Breast epithelium (tissue), 3 donors: ENCODE data around the gene MTHFD2L.

ENCODE experiments used
- POLR2A ChIP-seq: fragments of 450-650 bp; IDR thresholded peaks from one replicate; pipeline ENCODE4 v1.6.1; 2016; ENCODE audit warnings: antibody characterized with exemption, mild to moderate bottlenecking, moderate library complexity
- POLR2AphosphoS5 ChIP-seq, 3 donors: sonication (generic); formaldehyde crosslinking; IDR thresholded peaks; one replicate each; pipeline ENCODE4 v1.6.1; 2017; ENCODE audit warnings: antibody characterized with exemption in 3 of 3
- TF ChIP-seq, protein P1 (sequence below), 3 donors: fragments of 450-650 bp; IDR thresholded peaks; one replicate each; pipeline ENCODE4 v1.5.1; 2016 to 2017; ENCODE audit warnings: antibody characterized with exemption in 3 of 3, mild to moderate bottlenecking in 3 of 3, moderate library complexity in 3 of 3

DNA sequence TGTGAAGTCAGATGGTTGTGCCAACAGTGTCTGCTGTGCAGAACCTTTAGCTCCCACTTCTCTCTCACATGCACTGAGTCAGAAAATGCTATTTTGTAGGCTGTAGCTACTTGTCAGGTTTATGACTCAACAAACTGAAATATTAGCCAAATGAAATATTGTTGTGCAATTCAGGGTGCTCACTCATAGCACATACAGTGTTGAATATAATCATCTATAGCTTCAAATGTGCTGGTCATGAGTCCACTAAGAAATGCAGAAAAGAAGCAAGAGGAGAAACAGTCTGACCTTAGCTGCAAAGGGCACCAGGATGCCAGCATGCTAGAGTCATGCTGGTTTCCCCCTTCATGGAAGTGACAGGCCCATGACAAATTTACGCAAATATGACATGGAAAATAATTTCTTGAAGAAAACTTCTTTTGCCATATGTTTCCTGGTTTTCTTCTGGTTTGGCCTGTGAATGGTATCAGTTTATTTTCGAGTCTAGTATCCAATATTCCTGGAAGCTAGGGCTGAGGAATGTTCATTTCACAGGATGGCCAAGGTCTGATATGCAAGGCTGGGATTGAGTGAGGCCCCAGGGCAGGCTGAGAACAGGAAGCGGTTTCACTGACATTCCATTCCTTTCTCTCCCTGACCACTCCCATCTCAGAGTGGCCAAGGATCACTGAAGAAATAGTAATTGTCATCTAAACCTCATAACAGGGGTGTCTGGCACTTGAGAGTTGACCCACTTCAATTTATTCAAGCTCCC, 48.6 kb upstream of the MTHFD2L start:
- TF ChIP-seq, protein P1, sequence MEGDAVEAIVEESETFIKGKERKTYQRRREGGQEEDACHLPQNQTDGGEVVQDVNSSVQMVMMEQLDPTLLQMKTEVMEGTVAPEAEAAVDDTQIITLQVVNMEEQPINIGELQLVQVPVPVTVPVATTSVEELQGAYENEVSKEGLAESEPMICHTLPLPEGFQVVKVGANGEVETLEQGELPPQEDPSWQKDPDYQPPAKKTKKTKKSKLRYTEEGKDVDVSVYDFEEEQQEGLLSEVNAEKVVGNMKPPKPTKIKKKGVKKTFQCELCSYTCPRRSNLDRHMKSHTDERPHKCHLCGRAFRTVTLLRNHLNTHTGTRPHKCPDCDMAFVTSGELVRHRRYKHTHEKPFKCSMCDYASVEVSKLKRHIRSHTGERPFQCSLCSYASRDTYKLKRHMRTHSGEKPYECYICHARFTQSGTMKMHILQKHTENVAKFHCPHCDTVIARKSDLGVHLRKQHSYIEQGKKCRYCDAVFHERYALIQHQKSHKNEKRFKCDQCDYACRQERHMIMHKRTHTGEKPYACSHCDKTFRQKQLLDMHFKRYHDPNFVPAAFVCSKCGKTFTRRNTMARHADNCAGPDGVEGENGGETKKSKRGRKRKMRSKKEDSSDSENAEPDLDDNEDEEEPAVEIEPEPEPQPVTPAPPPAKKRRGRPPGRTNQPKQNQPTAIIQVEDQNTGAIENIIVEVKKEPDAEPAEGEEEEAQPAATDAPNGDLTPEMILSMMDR (IDR thresholded peaks at IDR 0.05), result no peak
- TF ChIP-seq POLR2A (no peak), POLR2AphosphoS5 (IDR thresholded peaks at IDR 0.05) (peak in 2 of 3 donors; percentile 14 to 52)
